HepG2 (cell line): Measurements from ENCODE around the gene PCSK7. TPM values are rescaled to one million over a fixed set of nuclear protein-coding genes. Genes with fewer than 3 reads are reported as not detected.

ENCODE experiments used
- BRD4 ChIP-seq: sonication (generic); formaldehyde crosslinking; IDR thresholded peaks from 2 replicates; pipeline ENCODE4 v1.4.0; 2020; ENCODE audit warnings: missing genetic modification reagents
- CCAR2 ChIP-seq: fragments of 200-400 bp; formaldehyde crosslinking; optimal IDR thresholded peaks from 2 replicates; pipeline ENCODE3; 2018; ENCODE audit warnings: low read depth, mild to moderate bottlenecking, low read length, moderate library complexity
- CREB1 ChIP-seq, 2 experiments: fragments of 450-650 bp in 1 of 2; IDR thresholded peaks; 2 replicates each; pipeline ENCODE4 v1.6.1; 2016 to 2017; ENCODE audit warnings: control low read depth in 1 of 2, mild to moderate bottlenecking in 1 of 2, missing compliant biosample characterization in 1 of 2, missing genetic modification characterization in 1 of 2
- GABPA ChIP-seq, 2 experiments: IDR thresholded peaks; 2 replicates each; pipeline ENCODE4 v1.6.1; 2011 to 2016; ENCODE audit warnings: low read depth in 2 of 2, low read length in 1 of 2, missing biosample characterization in 1 of 2, missing genetic modification characterization in 1 of 2
- IKZF1 ChIP-seq: fragments of 450-650 bp; IDR thresholded peaks from 2 replicates; pipeline ENCODE4 v1.7.1; 2016
- MED8 ChIP-seq: sonication (generic); formaldehyde crosslinking; IDR thresholded peaks from 2 replicates; pipeline ENCODE4 v1.8.1; 2023; ENCODE audit warnings: mild to moderate bottlenecking, missing genetic modification reagents; ENCODE audit not compliant: insufficient replicate concordance
- NAIF1 ChIP-seq: sonication (generic); formaldehyde crosslinking; IDR thresholded peaks from 2 replicates; pipeline ENCODE4 v1.5.0; 2020; ENCODE audit warnings: mild to moderate bottlenecking, missing genetic modification reagents, borderline replicate concordance
- SOX13 ChIP-seq, 3 experiments: fragments of 450-650 bp in 1 of 3; sonication (generic) in 1 of 3; formaldehyde crosslinking in 1 of 3; IDR thresholded peaks in 2 of 3; conservative IDR thresholded peaks in 1 of 3; 2 replicates each; pipeline versions ENCODE4 v1.5.0 to v1.6.1; 2016 to 2020; ENCODE audit warnings: antibody characterized with exemption in 1 of 3, mild to moderate bottlenecking in 1 of 3, missing compliant biosample characterization in 1 of 3, missing genetic modification reagents in 1 of 3, moderate library complexity in 1 of 3
- SRSF9 ChIP-seq: fragments of 200-400 bp; formaldehyde crosslinking; IDR thresholded peaks from 2 replicates; pipeline ENCODE4 v1.6.1; 2018; ENCODE audit warnings: borderline replicate concordance, mild to moderate bottlenecking, low read depth, low read length; ENCODE audit not compliant: insufficient read depth, poor library complexity, severe bottlenecking
- ZNF234 ChIP-seq: sonication (generic); formaldehyde crosslinking; conservative IDR thresholded peaks from 2 replicates; pipeline ENCODE4 v1.5.1; 2020; ENCODE audit warnings: mild to moderate bottlenecking, missing genetic modification reagents
- polyA plus RNA-seq, 8 experiments: library from polyadenylated mRNA; depleted of rRNA in 3 of 8; stranded (reverse) in 7 of 8; unstranded in 1 of 8; fragments of >200 nt; fragmentation: Illumina TruSeq in 4 of 8; extraction: Trizol in 4 of 8; gene quantifications; 2 replicates each; pipeline versions ENCODE4 v1.2.1 to v1.2.3, GENCODE V29; 2011 to 2016; ENCODE audit warnings: low read depth in 4 of 8, missing spikeins in 1 of 8, mixed read lengths in 1 of 8; ENCODE audit not compliant: insufficient read depth in 1 of 8
- total RNA-seq, 5 experiments: library from RNA; depleted of rRNA; stranded (reverse); fragments of >200 nt; fragmentation: Illumina TruSeq; extraction: Trizol; gene quantifications; 2 replicates each; pipeline ENCODE4 v1.2.3, GENCODE V29; 2016; ENCODE audit warnings: low read depth in 1 of 5
- TF ChIP-seq, protein P1 (sequence below): sonication (generic); formaldehyde crosslinking; IDR thresholded peaks from 2 replicates; pipeline ENCODE4 v1.4.0; 2020; ENCODE audit warnings: missing genetic modification reagents
- TF ChIP-seq, protein P2 (sequence below): sonication (generic); formaldehyde crosslinking; IDR thresholded peaks from one replicate; pipeline ENCODE4 v1.5.1; 2020; ENCODE audit warnings: mild to moderate bottlenecking, missing genetic modification reagents; ENCODE audit errors: not compliant biosample characterization

Gene PCSK7
- total and polyA plus RNA-seq, 2 of the 13 experiments (the other 11 are each of a cell fraction or from before 2014, with no cell fraction given), result 13.4 to 13.8 TPM

DNA sequence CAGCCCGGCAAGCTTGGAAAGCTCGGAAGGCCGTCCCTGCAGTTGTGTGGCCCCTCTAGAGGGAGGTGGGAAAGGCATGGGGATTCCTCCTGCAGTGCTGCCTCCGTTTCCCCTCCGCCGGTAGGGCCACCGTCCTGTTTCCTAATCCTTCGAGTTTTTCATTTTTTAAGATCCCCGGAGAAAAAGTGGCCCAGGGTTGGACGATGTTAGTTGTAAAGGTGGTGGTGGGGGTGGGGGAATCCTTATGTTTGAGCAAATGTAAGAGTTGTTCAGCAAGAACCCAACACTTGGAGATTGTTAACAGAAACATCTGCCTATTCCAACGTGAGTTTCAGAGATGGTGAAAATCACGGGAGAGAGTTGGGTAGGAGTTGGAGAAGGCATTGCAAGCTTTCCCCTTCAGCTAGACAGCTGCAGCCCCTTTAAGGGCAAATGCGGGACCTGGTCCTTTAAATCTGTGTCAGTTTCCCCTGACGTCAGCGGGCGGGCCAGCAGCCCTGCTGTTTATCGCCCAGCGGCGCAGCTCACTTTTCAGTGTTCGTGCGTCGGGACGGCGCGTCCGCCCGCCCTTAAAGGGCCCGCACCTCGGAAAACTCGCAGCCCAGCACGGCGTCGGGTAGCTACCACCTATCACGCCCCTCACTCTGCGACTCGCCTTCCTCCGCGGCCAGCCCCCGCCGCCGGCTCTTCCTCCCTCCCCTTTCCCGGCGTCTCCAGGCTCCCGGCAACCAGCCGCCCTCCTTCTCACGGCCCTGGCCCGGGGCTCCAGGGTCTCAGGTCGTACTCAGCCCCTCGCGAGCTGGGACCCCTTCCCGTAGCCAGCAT is 53.5 kb downstream of the PCSK7 start, which contains the start of gene SIDT2 (continued):
- TF ChIP-seq SOX13 (IDR thresholded peaks at IDR 0.05) (no peak), SOX13 (CRISPR knock-in tag; conservative IDR thresholded peaks at IDR 0.05 in 1 of 2, IDR thresholded peaks at IDR 0.05 in 1 of 2) (peak in 1 of 2 experiments; percentile 39; a peak in 2 of 4 replicates), BRD4 (no peak), ZNF234 (CRISPR knock-in tag) (no peak; the same call in 1 of the 2 replicates), SRSF9 (no peak), MED8 (CRISPR knock-in tag) (no peak), CREB1 (IDR thresholded peaks at IDR 0.05) (peak; percentile 87), CREB1 (CRISPR knock-in tag; IDR thresholded peaks at IDR 0.05) (peak; percentile 91), NAIF1 (CRISPR knock-in tag) (no peak), CCAR2 (no peak), GABPA (IDR thresholded peaks at IDR 0.05; ENCODE audit: low read depth, low read length) (no peak), GABPA (CRISPR knock-in tag; IDR thresholded peaks at IDR 0.05; ENCODE audit: low read depth) (peak; percentile 40; the same call in 1 of the 2 replicates), IKZF1 (no peak)
- TF ChIP-seq, protein P1, sequence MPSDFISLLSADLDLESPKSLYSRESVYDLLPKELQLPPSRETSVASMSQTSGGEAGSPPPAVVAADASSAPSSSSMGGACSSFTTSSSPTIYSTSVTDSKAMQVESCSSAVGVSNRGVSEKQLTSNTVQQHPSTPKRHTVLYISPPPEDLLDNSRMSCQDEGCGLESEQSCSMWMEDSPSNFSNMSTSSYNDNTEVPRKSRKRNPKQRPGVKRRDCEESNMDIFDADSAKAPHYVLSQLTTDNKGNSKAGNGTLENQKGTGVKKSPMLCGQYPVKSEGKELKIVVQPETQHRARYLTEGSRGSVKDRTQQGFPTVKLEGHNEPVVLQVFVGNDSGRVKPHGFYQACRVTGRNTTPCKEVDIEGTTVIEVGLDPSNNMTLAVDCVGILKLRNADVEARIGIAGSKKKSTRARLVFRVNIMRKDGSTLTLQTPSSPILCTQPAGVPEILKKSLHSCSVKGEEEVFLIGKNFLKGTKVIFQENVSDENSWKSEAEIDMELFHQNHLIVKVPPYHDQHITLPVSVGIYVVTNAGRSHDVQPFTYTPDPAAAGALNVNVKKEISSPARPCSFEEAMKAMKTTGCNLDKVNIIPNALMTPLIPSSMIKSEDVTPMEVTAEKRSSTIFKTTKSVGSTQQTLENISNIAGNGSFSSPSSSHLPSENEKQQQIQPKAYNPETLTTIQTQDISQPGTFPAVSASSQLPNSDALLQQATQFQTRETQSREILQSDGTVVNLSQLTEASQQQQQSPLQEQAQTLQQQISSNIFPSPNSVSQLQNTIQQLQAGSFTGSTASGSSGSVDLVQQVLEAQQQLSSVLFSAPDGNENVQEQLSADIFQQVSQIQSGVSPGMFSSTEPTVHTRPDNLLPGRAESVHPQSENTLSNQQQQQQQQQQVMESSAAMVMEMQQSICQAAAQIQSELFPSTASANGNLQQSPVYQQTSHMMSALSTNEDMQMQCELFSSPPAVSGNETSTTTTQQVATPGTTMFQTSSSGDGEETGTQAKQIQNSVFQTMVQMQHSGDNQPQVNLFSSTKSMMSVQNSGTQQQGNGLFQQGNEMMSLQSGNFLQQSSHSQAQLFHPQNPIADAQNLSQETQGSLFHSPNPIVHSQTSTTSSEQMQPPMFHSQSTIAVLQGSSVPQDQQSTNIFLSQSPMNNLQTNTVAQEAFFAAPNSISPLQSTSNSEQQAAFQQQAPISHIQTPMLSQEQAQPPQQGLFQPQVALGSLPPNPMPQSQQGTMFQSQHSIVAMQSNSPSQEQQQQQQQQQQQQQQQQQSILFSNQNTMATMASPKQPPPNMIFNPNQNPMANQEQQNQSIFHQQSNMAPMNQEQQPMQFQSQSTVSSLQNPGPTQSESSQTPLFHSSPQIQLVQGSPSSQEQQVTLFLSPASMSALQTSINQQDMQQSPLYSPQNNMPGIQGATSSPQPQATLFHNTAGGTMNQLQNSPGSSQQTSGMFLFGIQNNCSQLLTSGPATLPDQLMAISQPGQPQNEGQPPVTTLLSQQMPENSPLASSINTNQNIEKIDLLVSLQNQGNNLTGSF (CRISPR knock-in tag), result no peak
- TF ChIP-seq, protein P2, sequence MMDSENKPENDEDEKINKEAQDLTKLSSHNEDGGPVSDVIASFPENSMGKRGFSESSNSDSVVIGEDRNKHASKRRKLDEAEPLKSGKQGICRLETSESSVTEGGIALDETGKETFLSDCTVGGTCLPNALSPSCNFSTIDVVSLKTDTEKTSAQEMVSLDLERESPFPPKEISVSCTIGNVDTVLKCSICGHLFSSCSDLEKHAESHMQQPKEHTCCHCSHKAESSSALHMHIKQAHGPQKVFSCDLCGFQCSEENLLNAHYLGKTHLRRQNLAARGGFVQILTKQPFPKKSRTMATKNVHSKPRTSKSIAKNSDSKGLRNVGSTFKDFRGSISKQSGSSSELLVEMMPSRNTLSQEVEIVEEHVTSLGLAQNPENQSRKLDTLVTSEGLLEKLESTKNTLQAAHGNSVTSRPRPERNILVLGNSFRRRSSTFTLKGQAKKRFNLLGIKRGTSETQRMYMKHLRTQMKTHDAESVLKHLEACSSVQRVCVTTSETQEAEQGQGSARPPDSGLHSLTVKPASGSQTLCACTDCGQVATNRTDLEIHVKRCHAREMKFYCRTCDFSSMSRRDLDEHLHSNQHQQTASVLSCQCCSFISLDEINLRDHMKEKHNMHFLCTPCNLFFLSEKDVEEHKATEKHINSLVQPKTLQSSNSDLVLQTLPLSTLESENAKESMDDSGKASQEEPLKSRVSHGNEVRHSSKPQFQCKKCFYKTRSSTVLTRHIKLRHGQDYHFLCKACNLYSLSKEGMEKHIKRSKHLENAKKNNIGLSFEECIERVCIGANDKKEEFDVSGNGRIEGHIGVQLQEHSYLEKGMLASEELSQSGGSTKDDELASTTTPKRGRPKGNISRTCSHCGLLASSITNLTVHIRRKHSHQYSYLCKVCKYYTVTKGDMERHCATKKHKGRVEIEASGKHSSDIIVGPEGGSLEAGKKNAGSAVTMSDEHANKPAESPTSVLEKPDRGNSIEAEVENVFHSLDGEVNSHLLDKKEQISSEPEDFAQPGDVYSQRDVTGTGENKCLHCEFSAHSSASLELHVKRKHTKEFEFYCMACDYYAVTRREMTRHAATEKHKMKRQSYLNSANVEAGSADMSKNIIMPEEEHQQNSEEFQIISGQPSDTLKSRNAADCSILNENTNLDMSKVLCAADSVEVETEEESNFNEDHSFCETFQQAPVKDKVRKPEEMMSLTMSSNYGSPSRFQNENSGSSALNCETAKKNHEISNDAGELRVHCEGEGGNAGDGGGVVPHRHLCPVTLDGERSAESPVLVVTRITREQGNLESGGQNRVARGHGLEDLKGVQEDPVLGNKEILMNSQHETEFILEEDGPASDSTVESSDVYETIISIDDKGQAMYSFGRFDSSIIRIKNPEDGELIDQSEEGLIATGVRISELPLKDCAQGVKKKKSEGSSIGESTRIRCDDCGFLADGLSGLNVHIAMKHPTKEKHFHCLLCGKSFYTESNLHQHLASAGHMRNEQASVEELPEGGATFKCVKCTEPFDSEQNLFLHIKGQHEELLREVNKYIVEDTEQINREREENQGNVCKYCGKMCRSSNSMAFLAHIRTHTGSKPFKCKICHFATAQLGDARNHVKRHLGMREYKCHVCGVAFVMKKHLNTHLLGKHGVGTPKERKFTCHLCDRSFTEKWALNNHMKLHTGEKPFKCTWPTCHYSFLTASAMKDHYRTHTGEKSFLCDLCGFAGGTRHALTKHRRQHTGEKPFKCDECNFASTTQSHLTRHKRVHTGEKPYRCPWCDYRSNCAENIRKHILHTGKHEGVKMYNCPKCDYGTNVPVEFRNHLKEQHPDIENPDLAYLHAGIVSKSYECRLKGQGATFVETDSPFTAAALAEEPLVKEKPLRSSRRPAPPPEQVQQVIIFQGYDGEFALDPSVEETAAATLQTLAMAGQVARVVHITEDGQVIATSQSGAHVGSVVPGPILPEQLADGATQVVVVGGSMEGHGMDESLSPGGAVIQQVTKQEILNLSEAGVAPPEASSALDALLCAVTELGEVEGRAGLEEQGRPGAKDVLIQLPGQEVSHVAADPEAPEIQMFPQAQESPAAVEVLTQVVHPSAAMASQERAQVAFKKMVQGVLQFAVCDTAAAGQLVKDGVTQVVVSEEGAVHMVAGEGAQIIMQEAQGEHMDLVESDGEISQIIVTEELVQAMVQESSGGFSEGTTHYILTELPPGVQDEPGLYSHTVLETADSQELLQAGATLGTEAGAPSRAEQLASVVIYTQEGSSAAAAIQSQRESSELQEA, result peak; percentile 20
